ENCODE measurements around the gene TLNRD1. TPM values are rescaled to one million over a fixed set of nuclear protein-coding genes. Genes with fewer than 3 reads are reported as not detected.

Gene TLNRD1
- 9.9 and 15.3 TPM in 2 replicates for total RNA-seq

DNA sequence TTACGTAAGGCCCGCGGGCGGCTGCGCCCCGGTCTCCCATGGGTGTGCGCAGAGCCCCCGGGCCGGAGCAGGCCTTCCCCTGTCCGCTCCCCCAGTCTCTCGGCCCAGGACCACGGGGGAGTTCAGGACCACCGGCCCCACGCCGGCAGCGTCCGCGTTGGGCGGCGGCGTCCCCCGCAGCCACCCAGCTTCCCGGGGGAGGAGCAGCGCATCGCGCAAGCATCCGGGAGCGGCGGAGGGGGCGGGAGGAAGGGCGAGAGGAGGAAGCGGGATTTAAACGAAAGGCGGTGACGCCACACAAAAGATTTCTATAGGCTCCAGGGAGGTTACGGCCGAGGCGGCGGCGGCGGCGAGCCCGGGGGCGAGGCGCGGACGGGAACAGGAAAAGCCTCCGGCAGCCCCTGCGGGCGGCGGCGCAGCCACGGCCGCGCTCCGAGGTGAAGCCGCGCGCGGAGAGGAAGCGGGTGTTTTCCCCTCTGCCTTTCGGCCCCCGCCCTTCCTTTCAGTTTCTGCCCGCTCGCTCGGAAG lies at the start of gene TLNRD1:
TLNRD1 (plus strand) TSS at position 300 of the 528 bp plus-strand sequence. CDS start 1,349 bp downstream, outside the sequence.

DNA sequence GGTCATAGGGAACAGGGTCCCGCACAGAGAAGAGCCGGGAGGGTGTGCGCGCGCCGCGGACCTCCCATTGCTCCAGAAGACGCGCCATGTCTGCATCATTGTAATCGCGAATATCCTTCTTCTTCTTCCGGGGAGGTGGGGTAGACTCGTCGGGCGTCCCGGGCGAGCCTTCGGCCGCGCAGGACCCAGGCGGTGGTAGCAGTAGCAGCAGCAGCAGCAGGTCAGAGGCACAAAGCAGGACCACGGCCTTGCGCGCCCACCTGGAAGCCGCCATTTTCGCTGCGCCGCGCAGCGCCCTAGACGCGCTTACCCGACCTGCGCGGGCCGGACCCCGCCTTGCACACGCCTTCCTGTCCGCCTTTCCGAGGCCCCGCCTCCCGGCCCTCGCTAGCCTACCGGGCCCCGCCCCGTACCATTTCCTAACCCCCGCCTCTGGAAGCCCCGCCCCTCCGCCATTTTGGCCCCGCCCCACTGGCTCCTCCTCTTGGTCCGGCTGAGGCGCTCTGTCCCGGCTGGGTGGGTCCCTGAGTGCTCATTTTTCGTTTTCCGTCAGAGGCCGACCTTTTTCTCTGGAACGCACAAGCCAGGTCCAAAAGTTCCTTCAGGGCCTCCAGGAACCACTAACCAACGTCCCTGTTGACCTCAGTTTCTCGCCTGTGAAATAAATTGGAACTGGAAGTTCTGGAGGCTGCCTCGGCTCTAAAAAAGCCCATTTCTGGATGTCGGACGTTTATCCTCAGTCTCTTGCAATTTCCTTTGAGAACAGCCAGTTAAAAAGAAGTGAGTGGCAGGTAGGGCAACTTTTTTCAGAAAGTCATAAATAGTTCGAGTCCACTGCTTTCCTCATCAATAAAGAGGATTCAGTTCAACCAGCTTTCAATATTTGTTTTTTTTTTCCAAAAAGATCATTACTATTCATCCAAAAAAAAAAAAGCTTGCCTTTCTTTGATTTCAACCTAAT lies 10.9 kb upstream of the TLNRD1 start, which contains the start of gene MESD:
MESD (minus strand) TSS at position 302 of the 961 bp plus-strand sequence; CDS start at position 274, 28 bp downstream.

Other genes starting within 250 kb of the TLNRD1 start
- 1.0 and 3.6 TPM in 2 replicates for gene CEMIP, start 221.6 kb upstream of the TLNRD1 start, total RNA-seq
- 31.4 and 32.1 TPM in 2 replicates for gene MESD, start 11.1 kb upstream of the TLNRD1 start, total RNA-seq
- gene CFAP161, start 133.3 kb downstream of the TLNRD1 start, total RNA-seq = under 0.01 and 0.07 TPM in 2 replicates
- under 0.01 and 0.07 TPM in 2 replicates for gene IL16, start 196.0 kb downstream of the TLNRD1 start, total RNA-seq

Data from nasal cavity respiratory epithelium epithelial cell of viscerocranial mucosa (primary cell).